NCI-H2029 treated with DMSO at 0.1 percent for 48 hours (cell line): Measurements from ENCODE around the gene NUDT4.
A peak's percentile ranks its signal among the peaks of the same experiment; 100 is the strongest.

ENCODE experiments used
- DNase-seq: peaks from one replicate; lab custom pipeline; 2025; lab: John Stamatoyannopoulos, UW

Gene NUDT4

GRCh38 chr12:93377252-93378195 lies at the start of gene NUDT4:
Gene NUDT4 (plus strand): TSS chr12:93377925. CDS start chr12:93378323, 398 bp downstream.
- DNase-seq, result peak; percentile 73

- DNase-seq, result no peak
Measured at GRCh38 chr12:93333054-93333453, 44.7 kb upstream of the NUDT4 start.

DNA sequence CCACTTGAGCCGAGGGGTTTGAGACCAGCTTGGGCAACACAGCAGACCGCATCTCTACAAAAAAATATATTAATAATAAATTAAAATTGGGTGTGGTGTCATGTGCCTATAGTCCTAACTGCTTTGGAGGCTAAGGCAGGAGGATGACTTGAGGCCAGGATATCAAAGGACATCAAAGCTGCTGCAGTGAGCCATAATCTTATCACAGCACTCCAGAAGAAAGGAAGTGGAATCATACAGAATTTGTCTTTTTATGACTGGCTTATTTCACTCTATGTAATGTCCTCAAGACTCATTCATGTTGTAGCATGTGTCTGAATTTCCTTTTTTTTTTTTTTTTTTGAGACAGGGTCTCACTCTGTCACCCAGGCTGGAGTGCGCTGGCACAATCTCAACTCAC lies 43.9 kb upstream of the NUDT4 start:
- no peak for DNase-seq

- no peak for DNase-seq
Measured at GRCh38 chr12:93335603-93336162, 42.0 kb upstream of the NUDT4 start.

DNA sequence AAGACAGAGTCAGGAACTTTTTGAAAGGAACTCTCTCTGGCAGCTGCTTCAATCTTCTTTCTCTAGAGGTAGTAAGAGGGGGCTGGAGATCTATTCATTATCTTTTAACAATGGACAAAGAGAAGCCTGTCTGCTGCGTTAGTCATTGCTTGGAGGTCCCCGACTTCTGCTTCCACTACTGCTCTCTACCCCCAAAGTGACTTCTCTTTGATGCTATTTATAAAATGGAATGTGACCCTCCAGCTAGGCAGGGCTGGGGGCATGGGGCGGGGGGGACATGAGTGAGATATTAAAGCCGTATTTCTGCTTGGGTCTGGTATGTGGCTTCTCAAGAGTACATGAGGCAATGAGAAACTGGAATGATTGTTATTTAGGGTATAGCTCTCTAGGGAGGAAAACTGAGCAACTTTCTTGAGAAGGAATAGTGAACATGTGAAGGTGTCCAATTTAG lies 41.4 kb upstream of the NUDT4 start:
- DNase-seq, result no peak

DNA sequence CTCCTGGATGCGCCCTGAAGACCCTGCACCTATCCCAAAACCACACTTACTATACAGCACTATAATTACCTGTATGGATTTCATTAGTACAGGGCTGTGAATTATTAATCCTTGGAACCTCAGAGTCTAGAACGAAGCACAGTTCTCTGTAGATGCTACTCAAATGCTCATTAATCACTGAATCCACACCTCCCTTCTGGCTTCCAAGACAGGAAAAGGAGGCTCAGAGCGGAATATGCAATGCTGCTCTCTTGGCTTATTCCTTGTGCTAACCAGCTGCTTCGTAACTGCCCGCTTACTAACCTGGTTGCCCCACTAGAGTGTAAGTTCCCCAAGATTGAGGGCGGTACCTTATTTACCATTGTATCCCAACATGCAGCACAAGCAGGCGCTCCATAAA lies 39.1 kb upstream of the NUDT4 start:
- DNase-seq, result no peak

DNA sequence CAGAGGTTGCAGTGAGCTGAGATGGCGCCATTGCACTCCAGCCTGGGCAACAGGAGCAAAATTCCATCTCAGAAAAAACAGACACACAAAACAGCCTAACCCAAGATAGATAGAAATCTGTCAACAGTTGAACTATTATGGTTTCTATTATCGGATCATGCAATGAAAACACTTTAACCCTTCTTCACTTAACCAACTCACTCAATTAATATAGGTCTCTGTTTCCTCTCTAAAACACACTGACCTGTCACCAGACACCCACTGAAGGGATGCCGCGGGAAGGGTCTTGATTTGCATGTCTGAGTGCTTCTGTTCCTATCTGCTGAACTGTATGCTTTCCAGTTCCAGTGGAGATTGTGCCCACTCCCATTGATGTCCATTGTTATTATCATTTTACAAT lies 38.0 kb upstream of the NUDT4 start:
- DNase-seq, result no peak

GRCh38 chr12:93341409-93342049 lies 36.2 kb upstream of the NUDT4 start:
- DNase-seq, result no peak

DNA sequence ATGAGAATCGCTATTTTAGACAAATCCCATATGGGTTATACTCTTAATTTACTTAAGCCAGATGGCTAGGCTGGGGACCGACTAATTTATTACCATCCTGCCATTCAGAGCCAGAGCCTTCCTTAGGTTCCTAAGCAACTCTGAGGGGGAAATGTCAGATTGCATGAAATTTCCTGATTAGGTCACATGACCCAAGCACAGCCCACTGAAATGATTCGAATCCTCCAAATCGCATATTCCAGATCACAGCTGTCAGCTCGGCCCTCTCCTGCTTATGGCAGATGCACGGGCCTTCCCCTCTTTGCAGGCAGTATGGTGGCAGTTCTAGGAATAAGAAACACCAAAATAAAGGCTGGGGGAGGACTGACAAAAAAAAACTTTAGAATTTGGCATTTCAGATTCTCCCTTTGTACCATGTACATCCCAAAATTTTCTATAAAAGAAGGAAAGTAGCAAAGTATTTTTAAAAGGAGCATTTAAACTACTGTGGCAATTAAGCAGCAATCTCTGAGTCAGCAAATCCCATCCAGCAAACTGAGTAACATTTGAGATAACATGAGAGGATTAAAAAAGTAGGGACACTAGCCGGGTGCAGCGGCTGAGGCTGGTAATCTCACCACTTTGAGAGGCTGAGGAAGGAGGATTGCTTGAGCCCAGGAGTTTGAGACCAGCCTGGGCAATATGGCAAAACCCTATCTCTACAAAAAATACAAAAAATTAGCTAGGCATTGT lies 30.5 kb upstream of the NUDT4 start:
- no peak for DNase-seq

GRCh38 chr12:93348575-93349435 lies 28.9 kb upstream of the NUDT4 start:
- DNase-seq, result no peak

DNA sequence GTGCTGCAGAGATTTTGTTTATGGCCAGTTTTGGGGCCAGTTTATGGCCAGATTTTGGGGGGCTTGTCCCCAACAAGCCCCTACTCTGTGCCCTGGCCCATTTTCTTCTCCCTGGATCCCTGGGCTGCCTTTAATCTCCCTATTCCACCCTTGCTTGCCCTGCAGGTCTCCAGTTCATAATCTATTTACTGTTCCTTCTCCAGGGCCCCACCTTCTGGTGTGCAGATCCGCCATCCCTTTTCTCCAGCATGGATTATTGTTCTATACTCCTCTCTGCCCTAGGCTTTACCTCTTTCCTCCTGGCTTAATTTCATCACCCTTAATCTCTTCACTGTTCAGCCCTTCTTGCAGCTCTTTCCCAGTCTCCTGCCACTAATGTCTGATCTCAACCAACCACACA lies 26.0 kb upstream of the NUDT4 start:
- no peak for DNase-seq

- DNase-seq, result no peak
Measured at GRCh38 chr12:93352321-93352720, 25.4 kb upstream of the NUDT4 start.

GRCh38 chr12:93356214-93356613 lies 21.5 kb upstream of the NUDT4 start:
- no peak for DNase-seq

GRCh38 chr12:93358058-93358457 lies 19.7 kb upstream of the NUDT4 start:
- DNase-seq, result no peak

DNA sequence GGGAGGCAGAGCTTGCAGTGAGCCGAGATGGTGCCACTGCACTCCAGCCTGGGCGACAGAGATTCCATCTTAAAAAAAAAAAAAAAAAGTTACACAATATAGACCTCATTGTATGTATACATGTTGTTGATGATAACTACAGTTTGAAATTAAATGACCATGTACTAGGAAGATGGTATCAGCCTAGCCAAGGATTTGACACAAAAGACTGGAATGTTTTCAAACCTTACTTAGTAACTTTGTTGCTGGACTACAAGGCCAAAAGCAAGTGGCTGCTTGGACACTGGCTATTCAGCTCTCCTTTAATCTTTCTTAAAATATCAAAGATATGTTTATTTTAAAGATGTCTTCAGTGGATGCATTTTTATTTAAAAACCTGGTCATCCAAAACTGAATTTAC lies 18.9 kb upstream of the NUDT4 start:
- no peak for DNase-seq

DNA sequence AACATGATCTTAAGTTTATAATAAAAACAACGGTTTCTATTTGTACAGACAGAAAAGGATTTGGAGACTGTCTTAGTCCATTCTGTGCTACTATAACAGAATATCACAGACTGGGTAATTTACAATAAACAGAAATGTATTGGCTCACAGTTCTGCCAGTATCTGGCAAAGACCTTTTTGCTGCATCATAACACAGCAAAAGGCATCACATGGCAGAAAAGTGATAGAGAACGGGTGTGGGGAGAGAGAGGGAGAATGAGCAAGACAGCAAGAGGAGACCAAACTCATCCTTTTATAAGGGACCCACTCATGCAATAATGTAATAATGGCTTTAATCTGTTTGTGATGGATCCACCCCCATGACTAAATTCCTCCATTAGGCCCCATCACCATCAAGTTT lies 17.0 kb upstream of the NUDT4 start:
- DNase-seq, result no peak

DNA sequence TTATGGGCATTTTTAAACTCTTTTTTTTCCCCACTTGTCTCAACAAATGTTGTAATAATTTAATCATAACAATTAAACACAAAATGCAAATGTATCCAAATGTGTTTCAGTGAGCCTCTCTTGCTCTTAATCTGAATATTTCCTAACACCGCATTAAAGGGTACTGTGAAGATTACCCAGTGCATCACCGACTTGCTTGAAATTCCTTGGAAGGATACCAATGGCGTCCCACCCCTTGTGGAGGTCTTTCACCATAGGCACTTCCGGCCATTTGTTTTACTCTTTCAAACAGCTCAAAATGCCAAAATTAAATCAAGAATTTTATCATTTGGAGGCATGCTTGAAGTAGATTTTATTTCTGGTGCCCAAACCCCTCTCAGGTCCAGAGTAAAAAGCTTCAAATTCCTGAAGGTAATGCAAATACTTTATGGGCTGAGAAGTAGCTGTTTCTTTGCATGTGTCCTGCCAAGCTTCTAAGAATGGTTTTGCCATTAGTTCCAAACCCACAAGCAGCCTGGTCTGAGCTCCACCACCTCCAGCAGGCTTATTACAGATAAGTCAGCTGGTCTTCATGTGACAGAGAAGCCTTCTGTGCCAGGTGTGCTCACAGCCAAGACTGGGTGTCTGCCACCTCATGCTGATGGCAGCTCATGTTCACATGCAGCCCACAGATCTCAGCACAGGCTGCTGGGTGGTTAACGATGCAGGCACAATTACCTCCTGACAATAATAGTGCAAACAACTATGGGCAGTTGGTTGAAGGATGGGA lies 16.4 kb upstream of the NUDT4 start:
- no peak for DNase-seq

DNA sequence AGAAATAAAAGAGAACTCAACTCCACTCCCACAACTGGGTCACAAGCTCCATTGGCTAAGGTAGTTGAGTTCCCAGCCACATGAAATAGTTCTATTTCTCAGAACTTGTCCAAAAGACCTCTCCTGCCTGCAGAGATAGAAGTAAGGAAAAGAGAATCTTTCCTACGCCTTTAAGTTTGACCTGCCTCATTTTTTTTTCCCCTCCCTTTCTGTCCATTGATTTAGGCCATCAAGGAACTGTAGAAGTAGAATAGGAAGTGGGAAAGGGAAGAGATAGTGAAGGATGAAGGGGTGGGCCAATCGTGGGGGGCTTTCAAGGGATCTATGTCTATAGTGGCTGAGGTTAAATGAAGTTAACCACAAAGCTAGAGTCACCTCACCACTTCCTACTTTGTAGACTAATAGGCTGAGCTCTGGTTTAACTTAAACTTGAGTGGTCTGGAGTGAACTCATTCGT lies 13.9 kb upstream of the NUDT4 start:
- DNase-seq, result no peak

DNA sequence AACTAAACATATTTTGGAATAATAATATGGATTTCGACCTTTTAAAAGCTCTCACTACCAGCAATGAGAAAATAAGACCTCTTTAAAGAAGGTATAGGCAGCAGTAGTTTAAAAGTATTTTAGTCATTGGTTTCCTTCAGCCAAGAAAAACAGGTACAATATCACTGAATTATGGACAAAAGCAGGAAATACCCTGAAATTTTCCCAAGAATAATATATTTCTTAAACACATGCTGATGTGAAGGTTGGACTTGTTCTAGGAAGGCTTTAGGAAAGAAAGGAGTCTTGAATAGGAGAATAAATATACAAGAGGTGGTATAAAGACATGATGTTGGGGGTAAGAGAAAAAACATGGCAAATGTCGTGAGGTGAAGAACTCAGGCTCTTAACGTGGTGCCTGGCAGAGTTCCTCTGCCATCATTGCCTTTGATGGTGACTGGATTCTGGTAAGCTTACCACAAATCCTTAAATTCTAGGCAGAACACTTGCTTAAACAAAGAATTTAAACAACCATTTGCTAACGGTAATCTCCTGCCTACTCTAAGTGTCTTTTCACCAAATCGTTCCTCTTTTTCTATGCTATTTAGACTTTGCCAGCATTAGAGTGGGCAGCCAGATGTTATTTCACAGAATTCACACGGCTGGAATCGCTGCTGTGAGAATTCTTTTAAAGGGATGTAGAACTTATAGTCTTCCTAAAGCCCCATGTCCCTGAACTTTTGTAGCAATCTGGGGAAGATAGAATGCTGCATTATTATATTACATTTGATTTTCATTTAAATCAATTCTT lies 11.9 kb upstream of the NUDT4 start:
- no peak for DNase-seq

DNA sequence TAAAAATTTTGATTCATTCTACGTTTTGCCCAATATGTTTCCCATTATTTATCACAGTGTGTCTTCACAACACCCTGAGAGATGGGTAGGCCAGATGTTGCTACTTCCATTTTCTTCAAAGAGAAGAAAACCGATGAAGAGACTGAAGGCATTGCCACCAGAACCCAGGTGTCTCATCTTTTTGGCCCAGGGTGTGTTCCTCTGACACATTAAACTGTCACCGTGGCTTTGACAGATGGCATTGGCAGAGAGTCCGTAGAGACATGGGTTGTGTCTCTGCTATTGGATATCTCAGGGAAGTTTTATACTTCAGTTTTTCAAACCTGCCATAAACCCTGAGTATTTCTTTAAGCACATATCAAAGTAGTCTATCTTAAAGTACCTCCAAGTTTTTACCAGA lies 11.3 kb upstream of the NUDT4 start:
- no peak for DNase-seq
